Measurements from ENCODE around the gene MCRIP1. TPM values are rescaled to one million over a fixed set of nuclear protein-coding genes. Genes with fewer than 3 reads are reported as not detected.

Gene MCRIP1
- total RNA-seq, 1 donor from 2014 or later = 133 TPM

DNA sequence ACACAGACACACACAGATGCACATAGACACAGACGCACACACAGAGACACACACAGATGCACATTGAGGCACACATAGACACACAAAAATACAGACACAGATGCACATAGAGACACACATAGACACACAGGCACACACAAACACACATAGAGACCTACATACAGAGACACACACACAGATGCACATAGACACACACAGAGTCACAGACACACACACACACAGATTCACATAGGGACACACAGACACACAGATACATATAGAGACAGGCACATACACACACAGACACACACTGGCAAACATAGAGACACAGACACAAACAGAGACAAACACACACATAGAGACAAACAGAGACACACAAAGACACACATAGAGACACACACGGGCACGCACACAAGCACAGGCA lies 39.0 kb downstream of the MCRIP1 start:
- H3K36me3 Mint-ChIP-seq (ENCODE audit: low read depth) = no peaks in the 10 kb centered on the region
- no peaks in the 10 kb centered on the region for H3K4me1 Mint-ChIP-seq (ENCODE audit: low read depth)
- H3K9me3 Mint-ChIP-seq (ENCODE audit: low read depth) = no peaks in the 10 kb centered on the region
- DNase-seq (ENCODE audit: low spot score) = no peak
- TF ChIP-seq, protein P1, sequence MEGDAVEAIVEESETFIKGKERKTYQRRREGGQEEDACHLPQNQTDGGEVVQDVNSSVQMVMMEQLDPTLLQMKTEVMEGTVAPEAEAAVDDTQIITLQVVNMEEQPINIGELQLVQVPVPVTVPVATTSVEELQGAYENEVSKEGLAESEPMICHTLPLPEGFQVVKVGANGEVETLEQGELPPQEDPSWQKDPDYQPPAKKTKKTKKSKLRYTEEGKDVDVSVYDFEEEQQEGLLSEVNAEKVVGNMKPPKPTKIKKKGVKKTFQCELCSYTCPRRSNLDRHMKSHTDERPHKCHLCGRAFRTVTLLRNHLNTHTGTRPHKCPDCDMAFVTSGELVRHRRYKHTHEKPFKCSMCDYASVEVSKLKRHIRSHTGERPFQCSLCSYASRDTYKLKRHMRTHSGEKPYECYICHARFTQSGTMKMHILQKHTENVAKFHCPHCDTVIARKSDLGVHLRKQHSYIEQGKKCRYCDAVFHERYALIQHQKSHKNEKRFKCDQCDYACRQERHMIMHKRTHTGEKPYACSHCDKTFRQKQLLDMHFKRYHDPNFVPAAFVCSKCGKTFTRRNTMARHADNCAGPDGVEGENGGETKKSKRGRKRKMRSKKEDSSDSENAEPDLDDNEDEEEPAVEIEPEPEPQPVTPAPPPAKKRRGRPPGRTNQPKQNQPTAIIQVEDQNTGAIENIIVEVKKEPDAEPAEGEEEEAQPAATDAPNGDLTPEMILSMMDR (IDR thresholded peaks at IDR 0.05) = no peak
- H3K4me3 Mint-ChIP-seq (ENCODE audit: unreplicated experiment) = no peak overlapping the region
- H3K27ac Mint-ChIP-seq (ENCODE audit: unreplicated experiment) = no peak overlapping the region
- no peaks in the 10 kb centered on the region for H3K27me3 Mint-ChIP-seq (ENCODE audit: low read depth)

DNA sequence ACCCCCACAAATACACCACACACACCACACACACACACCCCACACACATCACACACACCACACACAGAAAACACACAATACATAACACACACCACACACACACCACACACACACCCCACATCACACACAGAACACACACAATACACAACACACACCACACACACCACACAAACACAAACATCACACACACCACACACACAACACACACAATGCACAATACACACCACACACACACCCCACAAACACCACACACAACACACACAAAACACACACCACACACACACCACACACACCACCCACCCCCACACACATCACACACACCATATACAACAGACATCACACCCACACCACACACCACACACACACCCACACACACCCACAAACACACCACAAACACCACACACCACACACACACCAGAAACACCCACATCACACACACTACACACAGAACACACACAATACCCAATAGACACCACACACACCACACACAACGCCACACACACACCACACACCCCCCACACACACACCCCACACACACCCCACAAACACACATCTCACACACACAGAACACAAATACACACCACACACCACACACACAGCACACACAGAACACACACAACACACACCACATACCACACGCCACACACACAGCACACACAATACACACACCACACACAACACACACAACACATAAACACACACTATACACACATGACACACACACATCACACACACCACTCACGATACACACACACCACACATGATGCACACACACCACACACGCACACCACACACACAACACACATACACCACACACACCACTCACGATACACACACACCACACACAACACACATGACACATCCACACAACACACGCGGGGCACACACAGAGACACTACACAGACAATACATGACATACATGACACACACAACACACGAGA lies 40.1 kb downstream of the MCRIP1 start:
- DNase-seq (ENCODE audit: low spot score) = no peak
- TF ChIP-seq, protein P1 (IDR thresholded peaks at IDR 0.05) = no peak
- no peaks in the 10 kb centered on the region for H3K4me1 Mint-ChIP-seq (ENCODE audit: low read depth)
- no peaks in the 10 kb centered on the region for H3K36me3 Mint-ChIP-seq (ENCODE audit: low read depth)
- no peak overlapping the region for H3K4me3 Mint-ChIP-seq (ENCODE audit: unreplicated experiment)
- no peaks in the 10 kb centered on the region for H3K9me3 Mint-ChIP-seq (ENCODE audit: low read depth)
- H3K27ac Mint-ChIP-seq (ENCODE audit: unreplicated experiment) = no peak overlapping the region
- no peaks in the 10 kb centered on the region for H3K27me3 Mint-ChIP-seq (ENCODE audit: low read depth)

Other genes starting within 250 kb of the MCRIP1 start
- gene NPLOC4, start 196.2 kb downstream of the MCRIP1 start, total RNA-seq = 104 to 118 TPM (median 110 TPM) in 3 replicates
- gene TSPAN10, start 196.1 kb downstream of the MCRIP1 start, total RNA-seq = 1.7 to 2.2 TPM (median 1.8 TPM) in 3 replicates
- not detected in 3 replicates for gene PDE6G, start 176.7 kb downstream of the MCRIP1 start, total RNA-seq
- 24.2 to 32.7 TPM (median 26.5 TPM) in 3 replicates for gene OXLD1, start 166.7 kb downstream of the MCRIP1 start, total RNA-seq
- 13.8 to 19.1 TPM (median 15.4 TPM) in 3 replicates for gene CCDC137, start 166.6 kb downstream of the MCRIP1 start, total RNA-seq
- gene ARL16, start 149.5 kb downstream of the MCRIP1 start, total RNA-seq = 29.5 to 32.6 TPM (median 32.5 TPM) in 3 replicates
- gene HGS, start 149.3 kb downstream of the MCRIP1 start, total RNA-seq = 87.4 to 93.1 TPM (median 89.6 TPM) in 3 replicates
- gene MRPL12, start 129.9 kb downstream of the MCRIP1 start, total RNA-seq = 38.7 to 48.6 TPM (median 41.8 TPM) in 3 replicates
- gene SLC25A10, start 121.0 kb downstream of the MCRIP1 start, total RNA-seq = 5.6 to 8.5 TPM (median 5.7 TPM) in 3 replicates
- not detected in 3 replicates for gene GCGR, start 29.1 kb downstream of the MCRIP1 start, total RNA-seq
- not detected in 3 replicates for gene PPP1R27, start 1.8 kb upstream of the MCRIP1 start, total RNA-seq
- 958 to 1,257 TPM (median 1,012 TPM) in 3 replicates for gene P4HB, start 27.2 kb upstream of the MCRIP1 start, total RNA-seq
- 452 to 481 TPM (median 476 TPM) in 3 replicates for gene ARHGDIA, start 38.0 kb upstream of the MCRIP1 start, total RNA-seq
- 56.0 to 73.7 TPM (median 59.8 TPM) in 3 replicates for gene ALYREF, start 58.3 kb upstream of the MCRIP1 start, total RNA-seq
- gene ANAPC11, start 58.4 kb upstream of the MCRIP1 start, total RNA-seq = 120 to 132 TPM (median 122 TPM) in 3 replicates
- gene NPB, start 68.9 kb upstream of the MCRIP1 start, total RNA-seq = 0.48 to 1.3 TPM (median 1.3 TPM) in 3 replicates
- gene PCYT2, start 78.1 kb upstream of the MCRIP1 start, total RNA-seq = 28.5 to 32.5 TPM (median 28.8 TPM) in 3 replicates
- gene SIRT7, start 84.9 kb upstream of the MCRIP1 start, total RNA-seq = 14.5 to 16.0 TPM (median 15.8 TPM) in 3 replicates
- gene MAFG, start 94.4 kb upstream of the MCRIP1 start, total RNA-seq = 28.3 to 38.1 TPM (median 37.8 TPM) in 3 replicates
- gene PYCR1, start 104.0 kb upstream of the MCRIP1 start, total RNA-seq = 154 to 235 TPM (median 224 TPM) in 3 replicates
- gene MYADML2, start 113.9 kb upstream of the MCRIP1 start, total RNA-seq = not detected in 3 replicates
- gene NOTUM, start 127.9 kb upstream of the MCRIP1 start, total RNA-seq = 0.29 TPM in 1 of 3 replicates, not detected in the others
- gene ASPSCR1, start 144.3 kb upstream of the MCRIP1 start, total RNA-seq = 30.4 to 36.9 TPM (median 36.1 TPM) in 3 replicates
- gene CENPX, start 189.6 kb upstream of the MCRIP1 start, total RNA-seq = 18.1 to 25.1 TPM (median 19.2 TPM) in 3 replicates
- 7.9 to 12.8 TPM (median 8.2 TPM) in 3 replicates for gene LRRC45, start 190.0 kb upstream of the MCRIP1 start, total RNA-seq
- 14.9 to 32.7 TPM (median 32.3 TPM) in 3 replicates for gene RAC3, start 198.4 kb upstream of the MCRIP1 start, total RNA-seq
- gene DCXR, start 204.4 kb upstream of the MCRIP1 start, total RNA-seq = 52.8 to 59.8 TPM (median 58.2 TPM) in 3 replicates
- 29.7 to 47.4 TPM (median 45.2 TPM) in 3 replicates for gene RFNG, start 218.5 kb upstream of the MCRIP1 start, total RNA-seq
- gene GPS1, start 218.6 kb upstream of the MCRIP1 start, total RNA-seq = 79.8 to 103 TPM (median 82.8 TPM) in 3 replicates
- gene DUS1L, start 232.5 kb upstream of the MCRIP1 start, total RNA-seq = 64.0 to 78.4 TPM (median 68.4 TPM) in 3 replicates

Data from chondrocyte (in vitro differentiated cells).